NCI-H510A treated with DMSO at 0.1 percent for 48 hours (cell line): ENCODE data around the gene FBLN2.
A peak's percentile ranks its signal among the peaks of the same experiment; 100 is the strongest.

Source experiments
- DNase-seq: peaks from one replicate; lab custom pipeline; 2025; lab: John Stamatoyannopoulos, UW

FBLN2 gene

GRCh38 chr3:13624671-13625125 is 75.8 kb downstream of the FBLN2 start:
- DNase-seq: no peak

GRCh38 chr3:13626396-13626795 is 77.5 kb downstream of the FBLN2 start:
- DNase-seq: no peak

GRCh38 chr3:13626915-13627460 is 78.1 kb downstream of the FBLN2 start:
- DNase-seq: no peak

- no peak for DNase-seq
Observed at GRCh38 chr3:13627681-13628080, 78.8 kb downstream of the FBLN2 start.

- no peak for DNase-seq
Observed at GRCh38 chr3:13628432-13628831, 79.5 kb downstream of the FBLN2 start.

GRCh38 chr3:13628841-13629551 is 80.1 kb downstream of the FBLN2 start:
- no peak for DNase-seq

GRCh38 chr3:13629644-13630043 is 80.7 kb downstream of the FBLN2 start:
- DNase-seq: no peak

GRCh38 chr3:13631256-13631655 is 82.3 kb downstream of the FBLN2 start:
- no peak for DNase-seq

- DNase-seq: no peak
Observed at GRCh38 chr3:13633176-13633575, 84.3 kb downstream of the FBLN2 start.

GRCh38 chr3:13634151-13634550 is 85.2 kb downstream of the FBLN2 start:
- DNase-seq: no peak

GRCh38 chr3:13634615-13635014 is 85.7 kb downstream of the FBLN2 start:
- no peak for DNase-seq

- no peak for DNase-seq
Observed at GRCh38 chr3:13636186-13636585, 87.3 kb downstream of the FBLN2 start.

GRCh38 chr3:13636874-13637273 is 87.9 kb downstream of the FBLN2 start:
- DNase-seq: no peak

- no peak for DNase-seq
Observed at GRCh38 chr3:13637311-13637891, 88.5 kb downstream of the FBLN2 start.

- no peak for DNase-seq
Observed at GRCh38 chr3:13637953-13638352, 89.0 kb downstream of the FBLN2 start.

- DNase-seq: no peak
Observed at GRCh38 chr3:13638927-13639326, 90.0 kb downstream of the FBLN2 start.

GRCh38 chr3:13642597-13642996 is 93.7 kb downstream of the FBLN2 start:
- DNase-seq: no peak

GRCh38 chr3:13644341-13645117 is 95.6 kb downstream of the FBLN2 start:
- no peak for DNase-seq

GRCh38 chr3:13645801-13646637 is 97.1 kb downstream of the FBLN2 start:
- no peak for DNase-seq

- peak; percentile 28 for DNase-seq
Observed at GRCh38 chr3:13647298-13648059, 98.6 kb downstream of the FBLN2 start.
